ENCODE data around the gene TRPC4AP.

GRCh38 chr20:35039146-35039545 is 53.5 kb downstream of the TRPC4AP start:
- TF ChIP-seq SUZ12 (IDR thresholded peaks at IDR 0.05; ENCODE audit: extremely low read depth, insufficient read depth, insufficient read length), result no peak
- no peak for TF ChIP-seq YY1 (IDR thresholded peaks at IDR 0.05; ENCODE audit: insufficient read depth, insufficient read length)

All from NT2/D1 (cell line).